Measurements from ENCODE around the gene GALNT14. TPM values are rescaled to one million over a fixed set of nuclear protein-coding genes. Genes with fewer than 3 reads are reported as not detected.

Gene GALNT14
- total and polyA plus RNA-seq, 2 donors (not counting 1 experiment from before 2014, with no cell fraction given) = 3.1 to 6.2 TPM

DNA sequence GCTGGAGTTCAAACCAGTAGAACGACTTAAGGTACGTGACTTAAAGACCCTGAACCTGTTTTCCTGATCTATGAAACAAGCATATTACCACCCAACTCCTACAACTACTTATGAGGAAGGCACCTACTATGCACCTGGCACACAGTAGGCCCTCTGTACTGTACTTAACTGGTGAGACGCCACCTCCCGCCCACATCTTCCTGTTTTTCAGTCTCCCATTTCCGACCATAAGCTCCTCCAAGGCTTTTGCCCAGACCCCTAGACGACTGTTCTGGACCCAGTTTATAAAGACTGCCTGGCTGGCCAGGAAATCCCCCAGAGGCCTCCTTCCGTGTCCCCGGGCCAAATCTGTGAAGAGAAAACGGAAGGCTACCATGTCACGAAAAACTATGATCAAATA lies 1.5 kb downstream of the GALNT14 start:
- intact Hi-C loops (cut with micrococcal nuclease) = loop anchor here (2.0 to 5.0 kb wide), 3 partner anchors 81 to 181 kb away; partner anchors contain the start of gene CAPN14
- ChIA-PET POLR2A (no interaction called here), CTCF (interaction anchor here (0.6 to 5.5 kb wide), 3 partner anchors 33 to 485 kb away, joined by 3 to 37 read pairs (median 3); no protein-coding TSS in a partner anchor)
- peak overlapping the region; percentile 95 for H3K4me2 ChIP-seq (replicated peaks; ENCODE audit: low read depth, low read length, poor library complexity, severe bottlenecking)
- Mint-ChIP-seq H3K27me3 (peaks cover 21% of the 10 kb centered on the region), H3K27ac (no peak overlapping the region), H3K4me3 (peak overlapping the region; percentile 87), H3K4me1 (peaks cover 17% of the 10 kb centered on the region), H3K9me3 (ENCODE audit: insufficient read depth) (no peaks in the 10 kb centered on the region)
- H3K27ac ChIP-seq (ENCODE audit: low read length in 2 of 2) = no peak overlapping the region
- H3K79me2 ChIP-seq (ENCODE audit: control insufficient read depth, insufficient read depth, low read length) = no peaks in the 10 kb centered on the region
- H4K20me1 ChIP-seq (ENCODE audit: control insufficient read depth, insufficient read depth, low read length, poor library complexity, severe bottlenecking) = no peaks in the 10 kb centered on the region
- H3K27me3 ChIP-seq (replicated peaks in 1 of 4; ENCODE audit: control extremely low read depth in 1 of 4, control insufficient read depth in 3 of 4, insufficient read depth in 4 of 4, low read length in 3 of 4) = peaks cover 0 to 11% (median 7%) of the 10 kb centered on the region in 4 experiments
- peaks cover 15 to 16% of the 10 kb centered on the region in 2 donors for H3K4me1 ChIP-seq (ENCODE audit: control insufficient read depth in 2 of 2, insufficient read depth in 2 of 2, low read length in 2 of 2)
- peak overlapping the region; percentile 73 for H2AFZ ChIP-seq (ENCODE audit: insufficient read depth, low read depth, low read length, poor library complexity, severe bottlenecking)
- ATAC-seq (ENCODE audit: low read depth) (no peak), DNase-seq (no peak)
- WGBS (ENCODE audit: insufficient coverage) = 22% methylated on average over 9 of the region's 10 CpGs
- H3K36me3 ChIP-seq (replicated peaks in 1 of 2; ENCODE audit: control extremely low read depth in 1 of 2, control insufficient read depth in 1 of 2, extremely low read depth in 1 of 2, insufficient read depth in 2 of 2, low read length in 1 of 2) = no peaks in the 10 kb centered on the region
- H3K9me3 ChIP-seq (ENCODE audit: control extremely low read depth in 1 of 3, control insufficient read depth in 2 of 3, insufficient read depth in 1 of 3, low read length in 2 of 3) = no peaks in the 10 kb centered on the region
- TF ChIP-seq EZH2 (IDR thresholded peaks at IDR 0.05; ENCODE audit: borderline replicate concordance, insufficient read depth, low read depth, low read length, poor library complexity, severe bottlenecking) = no peak
- TF ChIP-seq, protein P1, sequence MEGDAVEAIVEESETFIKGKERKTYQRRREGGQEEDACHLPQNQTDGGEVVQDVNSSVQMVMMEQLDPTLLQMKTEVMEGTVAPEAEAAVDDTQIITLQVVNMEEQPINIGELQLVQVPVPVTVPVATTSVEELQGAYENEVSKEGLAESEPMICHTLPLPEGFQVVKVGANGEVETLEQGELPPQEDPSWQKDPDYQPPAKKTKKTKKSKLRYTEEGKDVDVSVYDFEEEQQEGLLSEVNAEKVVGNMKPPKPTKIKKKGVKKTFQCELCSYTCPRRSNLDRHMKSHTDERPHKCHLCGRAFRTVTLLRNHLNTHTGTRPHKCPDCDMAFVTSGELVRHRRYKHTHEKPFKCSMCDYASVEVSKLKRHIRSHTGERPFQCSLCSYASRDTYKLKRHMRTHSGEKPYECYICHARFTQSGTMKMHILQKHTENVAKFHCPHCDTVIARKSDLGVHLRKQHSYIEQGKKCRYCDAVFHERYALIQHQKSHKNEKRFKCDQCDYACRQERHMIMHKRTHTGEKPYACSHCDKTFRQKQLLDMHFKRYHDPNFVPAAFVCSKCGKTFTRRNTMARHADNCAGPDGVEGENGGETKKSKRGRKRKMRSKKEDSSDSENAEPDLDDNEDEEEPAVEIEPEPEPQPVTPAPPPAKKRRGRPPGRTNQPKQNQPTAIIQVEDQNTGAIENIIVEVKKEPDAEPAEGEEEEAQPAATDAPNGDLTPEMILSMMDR (IDR thresholded peaks at IDR 0.05) = no peak
- peak overlapping the region; percentile 13 to 81 (median 60) for H3K4me3 ChIP-seq (ENCODE audit: control extremely low read depth in 1 of 5, extremely low read depth in 1 of 5, insufficient read depth in 1 of 5, low read depth in 2 of 5, low read length in 4 of 5)
- H3K9ac ChIP-seq (ENCODE audit: low read length) = peak overlapping the region; percentile 72

DNA sequence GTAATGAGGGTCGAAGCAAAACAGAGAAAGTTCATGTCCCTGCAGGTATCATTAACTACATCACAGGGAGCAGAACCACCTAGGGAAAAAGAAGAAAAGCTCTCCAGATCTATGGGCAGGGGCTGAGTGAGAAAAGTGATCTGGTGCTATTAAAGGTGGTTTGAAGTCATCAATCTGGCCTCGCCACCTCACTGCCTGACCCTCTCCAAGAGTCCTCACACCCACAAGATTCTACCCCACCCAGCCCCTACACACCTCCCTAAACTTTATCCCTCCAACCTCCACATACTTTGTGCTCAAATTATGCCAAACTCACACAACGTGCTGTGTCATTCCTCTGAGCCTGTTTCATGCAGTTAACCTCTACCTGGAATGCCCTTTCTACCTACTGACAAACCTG lies 2.2 kb downstream of the GALNT14 start:
- peaks cover 21% of the 10 kb centered on the region for H3K27me3 Mint-ChIP-seq
- CTCF ChIA-PET = interaction anchor here (1.1 to 5.5 kb wide), 2 partner anchors 34 to 193 kb away, joined by 3 to 37 read pairs; no protein-coding TSS in a partner anchor
- H3K79me2 ChIP-seq (ENCODE audit: control insufficient read depth, insufficient read depth, low read length) = no peaks in the 10 kb centered on the region
- H3K4me3 Mint-ChIP-seq = peak overlapping the region; percentile 87
- H3K4me1 Mint-ChIP-seq = peaks cover 17% of the 10 kb centered on the region
- no peaks in the 10 kb centered on the region for H3K36me3 ChIP-seq (replicated peaks in 1 of 2; ENCODE audit: control extremely low read depth in 1 of 2, control insufficient read depth in 1 of 2, extremely low read depth in 1 of 2, insufficient read depth in 2 of 2, low read length in 1 of 2)
- H3K4me3 ChIP-seq (ENCODE audit: control extremely low read depth in 1 of 5, extremely low read depth in 1 of 5, insufficient read depth in 1 of 5, low read depth in 2 of 5, low read length in 4 of 5) = no peak overlapping the region
- H3K4me1 ChIP-seq (ENCODE audit: control insufficient read depth in 2 of 2, insufficient read depth in 2 of 2, low read length in 2 of 2) = peaks cover 15 to 16% of the 10 kb centered on the region in 2 donors
- intact Hi-C loops (cut with micrococcal nuclease) = loop anchor here (2.0 to 5.0 kb wide), 3 partner anchors 81 to 181 kb away; partner anchors contain the start of gene CAPN14
- ATAC-seq (ENCODE audit: low read depth) = no peak
- POLR2A ChIA-PET = no interaction called here
- no peak for DNase-seq
- TF ChIP-seq, protein P1 (IDR thresholded peaks at IDR 0.05) = no peak
- no peak for TF ChIP-seq EZH2 (IDR thresholded peaks at IDR 0.05; ENCODE audit: borderline replicate concordance, insufficient read depth, low read depth, low read length, poor library complexity, severe bottlenecking)
- no peaks in the 10 kb centered on the region for H3K9me3 ChIP-seq (ENCODE audit: control extremely low read depth in 1 of 3, control insufficient read depth in 2 of 3, insufficient read depth in 1 of 3, low read length in 2 of 3)
- H3K4me2 ChIP-seq (replicated peaks; ENCODE audit: low read depth, low read length, poor library complexity, severe bottlenecking) = no peak overlapping the region
- H3K27me3 ChIP-seq (replicated peaks in 1 of 4; ENCODE audit: control extremely low read depth in 1 of 4, control insufficient read depth in 3 of 4, insufficient read depth in 4 of 4, low read length in 3 of 4) = peaks cover 0 to 11% (median 7%) of the 10 kb centered on the region in 4 experiments
- H3K9ac ChIP-seq (ENCODE audit: low read length) = no peak overlapping the region
- no peak overlapping the region for H3K27ac ChIP-seq (ENCODE audit: low read length in 2 of 2)
- H2AFZ ChIP-seq (ENCODE audit: insufficient read depth, low read depth, low read length, poor library complexity, severe bottlenecking) = no peak overlapping the region
- H4K20me1 ChIP-seq (ENCODE audit: control insufficient read depth, insufficient read depth, low read length, poor library complexity, severe bottlenecking) = no peaks in the 10 kb centered on the region
- no peak overlapping the region for H3K27ac Mint-ChIP-seq
- 100% methylated on average over 1 of the region's 3 CpGs for WGBS (ENCODE audit: insufficient coverage)
- H3K9me3 Mint-ChIP-seq (ENCODE audit: insufficient read depth) = no peaks in the 10 kb centered on the region

Data from B cell (primary cell).